NK-92 (cell line): ENCODE measurements around the gene TNPO2.

Source experiments
- DNase-seq: peaks from one replicate; lab custom pipeline; 2025; ENCODE audit not compliant: unreplicated experiment; lab: John Stamatoyannopoulos, UW

The TNPO2 gene

GRCh38 chr19:12652219-12652618 lies 71.5 kb downstream of the TNPO2 start:
- DNase-seq: no peak

GRCh38 chr19:12649941-12650340 lies 73.8 kb downstream of the TNPO2 start:
- no peak for DNase-seq
